Peyer's patch (tissue), 4 donors: ENCODE results near the gene ATF6. TPM values are rescaled to one million over a fixed set of nuclear protein-coding genes. Genes with fewer than 3 reads are reported as not detected.

Source experiments
- DNase-seq, 3 donors: peaks; one replicate each; pipeline ENCODE4 v3.0.0-alpha.2; 2017 to 2019
- H3K27ac ChIP-seq, 4 donors: fragments of 200-600 bp; sonication (generic); one replicate each; pipeline ENCODE4 v1.5.1; 2016 to 2019
- H3K27me3 ChIP-seq, 2 donors: fragments of 200-600 bp; sonication (generic); one replicate each; pipeline ENCODE4 v1.5.1; 2019
- H3K36me3 ChIP-seq, 3 donors: fragments of 200-600 bp; sonication (generic); one replicate each; pipeline ENCODE4 v1.5.1; 2016 to 2019
- H3K4me1 ChIP-seq, 4 donors: fragments of 200-600 bp; sonication (generic); one replicate each; pipeline ENCODE4 v1.5.1; 2016 to 2019
- H3K4me3 ChIP-seq, 4 donors: fragments of 200-600 bp; sonication (generic); 1 replicate in 3 of 4; 2 replicates in 1 of 4; pipeline ENCODE4 v1.5.1; 2016 to 2019; ENCODE audit warnings: mild to moderate bottlenecking in 1 of 4
- H3K9me3 ChIP-seq, 4 donors: fragments of 200-600 bp; sonication (generic); one replicate each; pipeline ENCODE4 v1.5.1; 2016 to 2019; ENCODE audit warnings: mild to moderate bottlenecking in 1 of 4
- POLR2A ChIP-seq, 2 donors: fragments of 450-650 bp; IDR thresholded peaks; one replicate each; pipeline ENCODE4 v1.5.1; 2017; ENCODE audit warnings: antibody characterized with exemption in 2 of 2, mild to moderate bottlenecking in 2 of 2, moderate library complexity in 2 of 2
- total RNA-seq, 4 donors: library from RNA; depleted of rRNA; stranded (reverse); fragments of >200 nt; gene quantifications; one replicate each; pipeline ENCODE4 v1.1.0, GENCODE V29; 2016
- TF ChIP-seq, protein P1 (sequence below), 6 experiments: fragments of 450-650 bp in 4 of 6; fragments of 200-600 bp in 2 of 6; sonication (generic) in 1 of 6; IDR thresholded peaks; one replicate each; pipeline ENCODE4 v1.5.1; 2017 to 2019; ENCODE audit warnings: antibody characterized with exemption in 6 of 6, mild to moderate bottlenecking in 3 of 6, moderate library complexity in 1 of 6

ATF6 gene
- total RNA-seq, 4 donors from 2014 or later: 15.5 to 21.4 (median 20.8) TPM

DNA sequence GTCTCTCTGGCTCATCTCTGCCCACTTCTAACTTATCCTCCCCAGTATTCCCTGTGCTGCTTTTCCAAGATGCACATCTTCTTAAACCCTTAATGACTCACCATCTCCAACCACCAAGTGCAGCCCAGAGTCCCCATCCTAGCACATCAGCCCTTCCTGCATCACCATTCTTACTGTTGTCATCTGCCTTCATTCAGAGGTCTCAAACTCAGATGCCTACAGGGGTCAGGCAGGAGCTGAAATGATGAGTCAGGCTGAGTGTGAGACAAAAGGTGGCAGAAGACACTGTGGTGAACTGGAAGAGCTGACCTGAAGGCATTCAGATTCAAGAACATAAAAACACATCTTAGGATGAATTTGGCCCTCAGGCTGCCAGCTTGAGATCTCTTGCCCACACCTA, 223.0 kb downstream of the ATF6 start:
- Histone ChIP-seq H3K4me1 (no peaks in the 10 kb centered on the region), H3K9me3 (no peaks in the 10 kb centered on the region), H3K27ac (no peak overlapping the region), H3K36me3 (no peaks in the 10 kb centered on the region), H3K27me3 (no peaks in the 10 kb centered on the region), H3K4me3 (no peak overlapping the region)
- DNase-seq: no peak
- TF ChIP-seq, protein P1, sequence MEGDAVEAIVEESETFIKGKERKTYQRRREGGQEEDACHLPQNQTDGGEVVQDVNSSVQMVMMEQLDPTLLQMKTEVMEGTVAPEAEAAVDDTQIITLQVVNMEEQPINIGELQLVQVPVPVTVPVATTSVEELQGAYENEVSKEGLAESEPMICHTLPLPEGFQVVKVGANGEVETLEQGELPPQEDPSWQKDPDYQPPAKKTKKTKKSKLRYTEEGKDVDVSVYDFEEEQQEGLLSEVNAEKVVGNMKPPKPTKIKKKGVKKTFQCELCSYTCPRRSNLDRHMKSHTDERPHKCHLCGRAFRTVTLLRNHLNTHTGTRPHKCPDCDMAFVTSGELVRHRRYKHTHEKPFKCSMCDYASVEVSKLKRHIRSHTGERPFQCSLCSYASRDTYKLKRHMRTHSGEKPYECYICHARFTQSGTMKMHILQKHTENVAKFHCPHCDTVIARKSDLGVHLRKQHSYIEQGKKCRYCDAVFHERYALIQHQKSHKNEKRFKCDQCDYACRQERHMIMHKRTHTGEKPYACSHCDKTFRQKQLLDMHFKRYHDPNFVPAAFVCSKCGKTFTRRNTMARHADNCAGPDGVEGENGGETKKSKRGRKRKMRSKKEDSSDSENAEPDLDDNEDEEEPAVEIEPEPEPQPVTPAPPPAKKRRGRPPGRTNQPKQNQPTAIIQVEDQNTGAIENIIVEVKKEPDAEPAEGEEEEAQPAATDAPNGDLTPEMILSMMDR (IDR thresholded peaks at IDR 0.05): no peak
- no peak for TF ChIP-seq POLR2A (IDR thresholded peaks at IDR 0.05)

DNA sequence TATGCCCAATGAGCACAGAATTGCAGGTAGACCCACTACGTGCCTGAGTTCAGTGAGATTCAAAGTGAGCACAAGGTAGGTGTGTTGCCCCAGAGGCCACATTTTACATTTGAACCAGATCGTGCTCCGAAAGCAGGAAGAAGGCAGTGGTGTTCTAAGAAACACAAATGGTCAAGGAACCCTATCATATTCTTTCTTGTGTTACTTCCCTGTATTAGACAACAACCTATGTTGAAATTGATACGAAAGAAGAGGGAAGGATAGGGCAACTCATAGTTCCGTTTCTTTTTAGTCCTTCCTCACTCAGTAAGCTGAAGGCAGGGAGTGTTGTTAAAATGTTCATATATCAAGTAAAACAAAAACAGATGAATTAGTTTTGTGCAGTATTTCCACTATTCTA, 223.7 kb downstream of the ATF6 start:
- no peak for DNase-seq
- no peak overlapping the region for H3K4me3 ChIP-seq
- H3K27me3 ChIP-seq: no peaks in the 10 kb centered on the region
- TF ChIP-seq, protein P1 (IDR thresholded peaks at IDR 0.05): no peak
- no peak for TF ChIP-seq POLR2A (IDR thresholded peaks at IDR 0.05)
- H3K36me3 ChIP-seq: no peaks in the 10 kb centered on the region
- H3K9me3 ChIP-seq: no peaks in the 10 kb centered on the region
- no peak overlapping the region for H3K27ac ChIP-seq
- no peaks in the 10 kb centered on the region for H3K4me1 ChIP-seq

- no peak overlapping the region for H3K4me3 ChIP-seq
- no peak for TF ChIP-seq POLR2A (IDR thresholded peaks at IDR 0.05)
- TF ChIP-seq, protein P1 (IDR thresholded peaks at IDR 0.05): no peak
- no peaks in the 10 kb centered on the region for H3K27me3 ChIP-seq
- H3K9me3 ChIP-seq: no peaks in the 10 kb centered on the region
- H3K4me1 ChIP-seq: no peaks in the 10 kb centered on the region
- no peaks in the 10 kb centered on the region for H3K36me3 ChIP-seq
- H3K27ac ChIP-seq: no peak overlapping the region
- DNase-seq: no peak
Measured at GRCh38 chr1:161993576-161993975, 227.5 kb downstream of the ATF6 start.

DNA sequence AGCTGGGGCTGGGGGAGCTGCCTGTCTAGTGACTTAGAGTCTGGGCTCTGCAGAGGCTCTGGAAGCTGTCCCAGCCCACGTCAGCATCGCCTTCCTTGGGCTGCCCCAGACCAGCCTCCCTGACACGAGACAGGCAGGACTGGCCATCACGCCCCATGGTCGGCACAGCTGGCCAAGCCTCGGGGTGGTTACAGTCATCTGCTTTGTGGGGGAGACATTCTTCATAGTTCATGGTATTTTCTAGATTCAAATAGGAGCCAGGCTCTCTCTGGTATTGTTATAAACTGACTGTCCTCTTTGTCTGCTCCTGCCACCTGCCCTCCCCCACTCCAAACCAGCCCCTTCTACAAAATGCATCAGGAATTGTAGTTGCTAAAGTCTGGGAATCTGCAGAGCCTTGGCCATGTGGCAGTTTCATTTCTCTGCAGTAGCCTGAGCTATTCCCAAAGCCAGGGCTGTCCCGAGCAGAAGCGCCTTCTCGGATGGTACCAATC, 228.1 kb downstream of the ATF6 start:
- Histone ChIP-seq H3K36me3 (no peaks in the 10 kb centered on the region), H3K4me3 (no peak overlapping the region), H3K9me3 (no peaks in the 10 kb centered on the region), H3K27me3 (no peaks in the 10 kb centered on the region), H3K27ac (no peak overlapping the region), H3K4me1 (no peaks in the 10 kb centered on the region)
- DNase-seq: no peak
- no peak for TF ChIP-seq POLR2A (IDR thresholded peaks at IDR 0.05)

DNA sequence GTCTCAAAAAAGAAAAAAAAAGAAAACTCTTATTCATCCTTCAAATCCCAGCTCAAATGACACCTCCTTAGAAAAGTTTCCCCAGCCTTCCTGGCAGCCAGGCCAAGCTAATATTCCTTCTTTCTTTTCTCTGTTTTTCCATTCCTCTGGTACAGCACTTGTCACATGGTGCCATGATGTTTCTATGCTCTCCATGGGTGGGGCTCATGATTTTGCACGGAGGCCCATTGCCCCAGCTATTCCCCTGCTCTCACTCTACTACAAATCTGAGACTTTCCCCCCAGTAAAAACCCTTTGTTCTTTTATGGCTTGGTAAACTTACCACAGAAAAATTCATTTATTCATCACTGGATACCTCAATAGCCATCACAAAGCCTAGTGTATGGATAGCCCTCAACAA, 231.0 kb downstream of the ATF6 start:
- Histone ChIP-seq H3K27ac (no peak overlapping the region), H3K36me3 (no peaks in the 10 kb centered on the region)
- TF ChIP-seq, protein P1 (IDR thresholded peaks at IDR 0.05): no peak
- no peak for TF ChIP-seq POLR2A (IDR thresholded peaks at IDR 0.05)

DNA sequence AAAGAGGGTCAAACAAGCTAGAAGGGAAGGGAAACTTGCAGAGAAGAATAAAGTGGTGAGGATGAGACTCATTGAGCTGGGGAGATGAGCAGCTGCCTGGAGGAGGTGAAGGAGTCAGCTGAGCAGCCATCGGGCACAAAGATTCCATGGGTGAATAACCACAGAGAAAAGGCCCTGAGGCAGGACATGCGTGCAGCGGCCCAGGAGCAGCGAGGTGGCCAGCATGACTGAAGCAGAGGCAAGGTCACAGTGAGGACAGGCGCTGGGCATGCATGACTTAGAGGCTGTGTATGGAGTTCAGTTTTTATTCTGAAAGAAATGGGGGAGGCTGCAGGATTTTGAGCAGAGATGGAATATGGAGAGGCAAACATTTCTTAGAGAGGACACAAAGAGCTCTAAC, 232.7 kb downstream of the ATF6 start:
- H3K36me3 ChIP-seq: no peaks in the 10 kb centered on the region
- no peak overlapping the region for H3K27ac ChIP-seq
- TF ChIP-seq, protein P1 (IDR thresholded peaks at IDR 0.05): no peak
- H3K4me1 ChIP-seq: no peaks in the 10 kb centered on the region
- no peak for DNase-seq
- no peak overlapping the region for H3K4me3 ChIP-seq
- no peaks in the 10 kb centered on the region for H3K9me3 ChIP-seq
- H3K27me3 ChIP-seq: no peaks in the 10 kb centered on the region

More for the DNA sequence above, 231.0 kb downstream of the ATF6 start:
- H3K4me3 ChIP-seq: no peak overlapping the region
- no peaks in the 10 kb centered on the region for H3K4me1 ChIP-seq
- H3K9me3 ChIP-seq: no peaks in the 10 kb centered on the region
- DNase-seq: no peak
- no peaks in the 10 kb centered on the region for H3K27me3 ChIP-seq
